Stomach (tissue), 9 donors: ENCODE measurements around the gene RASAL2. TPM values are rescaled to one million over a fixed set of nuclear protein-coding genes. Genes with fewer than 3 reads are reported as not detected.

Source experiments
- DNase-seq, 2 donors: peaks; one replicate each; pipeline versions ENCODE4 v3.0.0 to v3.0.0-alpha.2; 2013 to 2019
- H3K27ac ChIP-seq, 5 donors: fragments of 200-600 bp in 4 of 5; sonication (generic) in 4 of 5; one replicate each; pipeline ENCODE4 v1.5.1; 2013 to 2019; ENCODE audit warnings: mild to moderate bottlenecking in 1 of 5, moderate library complexity in 1 of 5
- H3K27me3 ChIP-seq, 3 donors: fragments of 200-600 bp; sonication (generic); one replicate each; pipeline ENCODE4 v1.5.1; 2017 to 2019; ENCODE audit warnings: mixed run types in 1 of 3
- H3K36me3 ChIP-seq, 4 donors: fragments of 200-600 bp; sonication (generic); 1 replicate in 3 of 4; 2 replicates in 1 of 4; pipeline ENCODE4 v1.5.1; 2016 to 2019
- H3K4me1 ChIP-seq, 4 donors: fragments of 200-600 bp; sonication (generic); one replicate each; pipeline ENCODE4 v1.5.1; 2016 to 2019
- H3K4me3 ChIP-seq, 4 donors: fragments of 200-600 bp; sonication (generic) in 3 of 4; one replicate each; pipeline ENCODE4 v1.5.1; 2016 to 2019; ENCODE audit warnings: mild to moderate bottlenecking in 1 of 4
- H3K9me3 ChIP-seq, 4 donors: fragments of 200-600 bp; sonication (generic); one replicate each; pipeline ENCODE4 v1.5.1; 2016 to 2019
- CTCF ChIP-seq, 7 experiments: fragments of 450-650 bp in 4 of 7; fragments of 200-600 bp in 3 of 7; sonication (generic) in 3 of 7; IDR thresholded peaks; one replicate each; pipeline ENCODE4 v1.5.1; 2016 to 2019; ENCODE audit warnings: antibody characterized with exemption in 7 of 7, control low read depth in 2 of 7, mild to moderate bottlenecking in 1 of 7
- EP300 ChIP-seq: sonication (generic); formaldehyde crosslinking; IDR thresholded peaks from one replicate; pipeline ENCODE4 v1.6.1; 2017; ENCODE audit warnings: antibody characterized with exemption
- POLR2A ChIP-seq, 4 donors: fragments of 450-650 bp; IDR thresholded peaks; one replicate each; pipeline ENCODE4 v1.6.1; 2016; ENCODE audit warnings: antibody characterized with exemption in 4 of 4, control low read depth in 2 of 4, mild to moderate bottlenecking in 1 of 4, moderate library complexity in 1 of 4
- POLR2AphosphoS5 ChIP-seq, 3 donors: sonication (generic); formaldehyde crosslinking; IDR thresholded peaks; one replicate each; pipeline ENCODE4 v1.6.1; 2016; ENCODE audit warnings: antibody characterized with exemption in 3 of 3
- WGBS, 5 donors: extraction: QIAGEN DNeasy Blood & Tissue Kit in 3 of 5; methylation state at CpG; one replicate each; pipeline versions ENCODE4 v1.1.5 to v1.1.7; 2013 to 2018; 5-methylcytosine and 5-hydroxymethylcytosine counted together
- intact Hi-C: fragments of 100-400 bp; cut with DNase I; formaldehyde crosslinking; loops from one replicate; pipeline ENCODE4 v1.15.1; 2023; ENCODE audit warnings: low total_unique reads
- polyA plus RNA-seq, 3 donors: library from polyadenylated mRNA; stranded (reverse); fragments of 200-250 nt; gene quantifications; one replicate each; pipeline ENCODE4 v1.2.3, GENCODE V29; 2013
- total RNA-seq, 5 donors: library from RNA; depleted of rRNA; stranded (reverse); fragments of >200 nt; gene quantifications; one replicate each; pipeline versions ENCODE4 v1.1.0 to v1.2.3, GENCODE V29; 2014 to 2016
- donor health status: healthy with polysubstance abuse.
- donor health status: Bipolar disorder and iron deficiency.
- donor health status: healthy.

The RASAL2 gene
- total and polyA plus RNA-seq, 8 donors, result 1.2 to 47.5 (median 14.3) TPM

GRCh38 chr1:178506669-178507068, 412.8 kb downstream of the RASAL2 start:
- WGBS, 5 donors, result 28 to 61% (median 50%) methylated on average over 6 of the region's 6 CpGs
- peak overlapping the region in 2 of 5 donors; percentile 26 to 43 for H3K27ac ChIP-seq
- DNase-seq, result peak; percentile 60 to 62
- peaks cover 0 to 14% (median 4%) of the 10 kb centered on the region in 4 donors for H3K4me1 ChIP-seq
- intact Hi-C loops, result no loop called here
- H3K4me3 ChIP-seq, result no peak overlapping the region
- no peak for TF ChIP-seq CTCF (IDR thresholded peaks at IDR 0.05)
- TF ChIP-seq POLR2AphosphoS5 (IDR thresholded peaks at IDR 0.05), result peak in 1 of 3 donors; percentile 57
- H3K9me3 ChIP-seq, result no peaks in the 10 kb centered on the region
- no peaks in the 10 kb centered on the region for H3K36me3 ChIP-seq
- no peaks in the 10 kb centered on the region for H3K27me3 ChIP-seq

GRCh38 chr1:178509414-178510007, 415.6 kb downstream of the RASAL2 start:
- intact Hi-C loops, result no loop called here
- no peak for TF ChIP-seq EP300
- TF ChIP-seq POLR2AphosphoS5 (IDR thresholded peaks at IDR 0.05), result no peak
- TF ChIP-seq CTCF (IDR thresholded peaks at IDR 0.05), result no peak
- TF ChIP-seq POLR2A (IDR thresholded peaks at IDR 0.05), result no peak
- peaks cover 0 to 21% (median 8%) of the 10 kb centered on the region in 4 donors for H3K4me1 ChIP-seq
- no peak for DNase-seq
- H3K9me3 ChIP-seq, result no peaks in the 10 kb centered on the region
- no peaks in the 10 kb centered on the region for H3K36me3 ChIP-seq
- WGBS, 5 donors, result 84 to 94% (median 90%) methylated on average over 5 of the region's 5 CpGs
- no peak overlapping the region for H3K27ac ChIP-seq
- no peak overlapping the region for H3K4me3 ChIP-seq
- H3K27me3 ChIP-seq, result no peaks in the 10 kb centered on the region

- DNase-seq, result no peak
- no peak for TF ChIP-seq POLR2AphosphoS5 (IDR thresholded peaks at IDR 0.05)
- no peak for TF ChIP-seq EP300
- no peak for TF ChIP-seq CTCF (IDR thresholded peaks at IDR 0.05)
- no peak for TF ChIP-seq POLR2A (IDR thresholded peaks at IDR 0.05)
- H3K9me3 ChIP-seq, result no peaks in the 10 kb centered on the region
- H3K4me1 ChIP-seq, result peaks cover 0 to 21% (median 8%) of the 10 kb centered on the region in 4 donors
- H3K4me3 ChIP-seq, result no peak overlapping the region
- intact Hi-C loops, result no loop called here
- WGBS, 5 donors, result 87 to 95% (median 91%) methylated on average over 4 of the region's 4 CpGs
- H3K36me3 ChIP-seq, result no peaks in the 10 kb centered on the region
- H3K27me3 ChIP-seq, result no peaks in the 10 kb centered on the region
- H3K27ac ChIP-seq, result no peak overlapping the region
Observed at GRCh38 chr1:178510155-178510554, 416.3 kb downstream of the RASAL2 start.

GRCh38 chr1:178512566-178513277, 418.8 kb downstream of the RASAL2 start, which contains the start of gene TEX35:
Gene TEX35 (plus strand): TSS chr1:178513109. CDS start chr1:178513189, 80 bp downstream.
- Histone ChIP-seq H3K4me3 (no peak within 1 kb of the TSS), H3K27me3 (no peaks in the 10 kb centered on the region), H3K9me3 (no peaks in the 10 kb centered on the region), H3K4me1 (peaks cover 0 to 9% (median 3%) of the 10 kb centered on the region in 4 donors), H3K36me3 (no peaks in the 10 kb centered on the region), H3K27ac (no peak within 1 kb of the TSS)
- intact Hi-C loops, result no loop called here
- DNase-seq, result no peak
- TF ChIP-seq POLR2AphosphoS5 (IDR thresholded peaks at IDR 0.05) (no peak), CTCF (IDR thresholded peaks at IDR 0.05) (no peak), POLR2A (IDR thresholded peaks at IDR 0.05) (no peak)
- whole genome bisulfite sequencing, 5 donors, result 90 to 97% (median 96%) methylated on average over 7 to 19 of the region's 19 CpGs
